ENCODE results near the gene PRND. TPM values are rescaled to one million over a fixed set of nuclear protein-coding genes. Genes with fewer than 3 reads are reported as not detected.
"Not testable (repeated sequence)": the region's sequence is repeated elsewhere in the genome, so short reads cannot be mapped to it uniquely, and the experiment has no call there.

PRND gene
- total RNA-seq, 1 experiment from 2014 or later: not detected

DNA sequence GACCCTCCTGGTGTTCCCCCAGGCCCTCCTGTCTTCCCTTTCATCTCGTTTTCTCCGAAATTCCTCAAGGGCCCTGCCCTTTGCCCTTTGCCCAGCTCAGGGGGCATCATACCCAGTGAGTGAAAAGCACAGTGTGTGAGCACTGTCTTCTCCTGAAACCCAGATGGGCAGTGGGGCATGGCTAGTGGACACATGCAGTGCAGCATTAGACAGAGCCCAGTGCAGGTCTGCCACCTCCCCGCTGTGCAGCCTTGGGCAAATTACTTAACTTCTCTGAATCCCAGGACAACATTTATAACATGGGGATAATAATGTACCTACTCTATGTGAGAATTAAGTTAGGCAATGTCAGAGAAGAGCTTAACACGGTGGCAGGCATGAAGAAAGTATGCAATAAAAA is 1.3 kb downstream of the PRND start:
- H4K20me1 ChIP-seq (ENCODE audit: insufficient read depth): no peaks in the 10 kb centered on the region
- peaks cover 11% of the 10 kb centered on the region for H3K4me1 ChIP-seq (replicated peaks; ENCODE audit: insufficient read depth)
- H3K27ac ChIP-seq: no peak overlapping the region
- H3K27me3 ChIP-seq (ENCODE audit: insufficient read depth, low read depth): no peaks in the 10 kb centered on the region
- ChIA-PET POLR2A (ENCODE audit: unreplicated experiment) (no interaction called here), CTCF (interaction anchor here (0.6 to 1.1 kb wide), 2 partner anchors 37 to 109 kb away, joined by 3 to 4 read pairs; no protein-coding TSS in a partner anchor)
- H2AFZ ChIP-seq: no peak overlapping the region
- intact Hi-C loops (cut with micrococcal nuclease; ENCODE audit: unreplicated experiment): no loop called here
- H3K36me3 ChIP-seq (ENCODE audit: low read depth): no peaks in the 10 kb centered on the region
- TF ChIP-seq, protein P1, sequence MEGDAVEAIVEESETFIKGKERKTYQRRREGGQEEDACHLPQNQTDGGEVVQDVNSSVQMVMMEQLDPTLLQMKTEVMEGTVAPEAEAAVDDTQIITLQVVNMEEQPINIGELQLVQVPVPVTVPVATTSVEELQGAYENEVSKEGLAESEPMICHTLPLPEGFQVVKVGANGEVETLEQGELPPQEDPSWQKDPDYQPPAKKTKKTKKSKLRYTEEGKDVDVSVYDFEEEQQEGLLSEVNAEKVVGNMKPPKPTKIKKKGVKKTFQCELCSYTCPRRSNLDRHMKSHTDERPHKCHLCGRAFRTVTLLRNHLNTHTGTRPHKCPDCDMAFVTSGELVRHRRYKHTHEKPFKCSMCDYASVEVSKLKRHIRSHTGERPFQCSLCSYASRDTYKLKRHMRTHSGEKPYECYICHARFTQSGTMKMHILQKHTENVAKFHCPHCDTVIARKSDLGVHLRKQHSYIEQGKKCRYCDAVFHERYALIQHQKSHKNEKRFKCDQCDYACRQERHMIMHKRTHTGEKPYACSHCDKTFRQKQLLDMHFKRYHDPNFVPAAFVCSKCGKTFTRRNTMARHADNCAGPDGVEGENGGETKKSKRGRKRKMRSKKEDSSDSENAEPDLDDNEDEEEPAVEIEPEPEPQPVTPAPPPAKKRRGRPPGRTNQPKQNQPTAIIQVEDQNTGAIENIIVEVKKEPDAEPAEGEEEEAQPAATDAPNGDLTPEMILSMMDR (conservative IDR thresholded peaks at IDR 0.05): no peak
- TF ChIP-seq EZH2 (IDR thresholded peaks at IDR 0.05; ENCODE audit: low read depth): no peak
- H3K79me2 ChIP-seq (ENCODE audit: low read depth): no peaks in the 10 kb centered on the region
- peaks cover 3% of the 10 kb centered on the region; the same call in 1 of the 2 replicates for H3F3A ChIP-seq (ENCODE audit: insufficient read depth, low read depth)
- H3K9me2 ChIP-seq (ENCODE audit: insufficient read depth): no peaks in the 10 kb centered on the region
- H3K4me2 ChIP-seq: no peak overlapping the region
- no peak for DNase-seq
- H3K4me3 ChIP-seq: no peak overlapping the region
- H3K9me3 ChIP-seq (ENCODE audit: insufficient read depth, low read depth): no peaks in the 10 kb centered on the region
- BruUV-seq (replicated peaks): no TSS peak

GRCh38 chr20:4723553-4723952 is 1.8 kb downstream of the PRND start:
- H3K9me3 ChIP-seq (ENCODE audit: insufficient read depth, low read depth); DNase-seq; H2AFZ ChIP-seq; H3F3A ChIP-seq (ENCODE audit: insufficient read depth, low read depth); intact Hi-C loops (cut with micrococcal nuclease; ENCODE audit: unreplicated experiment); H3K27me3 ChIP-seq (ENCODE audit: insufficient read depth, low read depth); H3K27ac ChIP-seq; BruUV-seq (replicated peaks); H3K4me2 ChIP-seq; H4K20me1 ChIP-seq (ENCODE audit: insufficient read depth); H3K36me3 ChIP-seq (ENCODE audit: low read depth); H3K4me3 ChIP-seq; H3K79me2 ChIP-seq (ENCODE audit: low read depth); H3K9me2 ChIP-seq (ENCODE audit: insufficient read depth): not testable (repeated sequence)
- CTCF ChIA-PET: interaction anchor here (0.6 to 1.1 kb wide), 2 partner anchors 30 to 110 kb away, joined by 4 read pairs; no protein-coding TSS in a partner anchor
- POLR2A ChIA-PET (ENCODE audit: unreplicated experiment): interaction anchor here (0.7 kb wide), 1 partner anchor 492 kb away, joined by 15 read pairs; no protein-coding TSS in a partner anchor
- peaks cover 11% of the 10 kb centered on the region for H3K4me1 ChIP-seq (replicated peaks; ENCODE audit: insufficient read depth)

- H4K20me1 ChIP-seq (ENCODE audit: insufficient read depth): no peaks in the 10 kb centered on the region
- no peak for DNase-seq
- H3K9me2 ChIP-seq (ENCODE audit: insufficient read depth): no peaks in the 10 kb centered on the region
- no peaks in the 10 kb centered on the region for H3K79me2 ChIP-seq (ENCODE audit: low read depth)
- intact Hi-C loops (cut with micrococcal nuclease; ENCODE audit: unreplicated experiment): no loop called here
- H3K27ac ChIP-seq: no peak overlapping the region
- peaks cover 11% of the 10 kb centered on the region for H3K4me1 ChIP-seq (replicated peaks; ENCODE audit: insufficient read depth)
- H2AFZ ChIP-seq: no peak overlapping the region
- ChIA-PET POLR2A (ENCODE audit: unreplicated experiment) (no interaction called here), CTCF (interaction anchor here (0.6 kb wide), 1 partner anchor 31 kb away, joined by 4 read pairs; no protein-coding TSS in a partner anchor)
- BruUV-seq (replicated peaks): no TSS peak
- H3F3A ChIP-seq (ENCODE audit: insufficient read depth, low read depth): peaks cover 7% of the 10 kb centered on the region; the same call in 1 of the 2 replicates
- H3K27me3 ChIP-seq (ENCODE audit: insufficient read depth, low read depth): no peaks in the 10 kb centered on the region
- H3K36me3 ChIP-seq (ENCODE audit: low read depth): no peaks in the 10 kb centered on the region
- no peaks in the 10 kb centered on the region for H3K9me3 ChIP-seq (ENCODE audit: insufficient read depth, low read depth)
- TF ChIP-seq, protein P1 (conservative IDR thresholded peaks at IDR 0.05): no peak
- no peak for TF ChIP-seq EZH2 (IDR thresholded peaks at IDR 0.05; ENCODE audit: low read depth)
- no peak overlapping the region for H3K4me2 ChIP-seq
- no peak overlapping the region for H3K4me3 ChIP-seq
Observed at GRCh38 chr20:4724459-4725262, 3.0 kb downstream of the PRND start.

Data from PC-9 (cell line).